Measurements from ENCODE around the gene ARPC1A. TPM values are rescaled to one million over a fixed set of nuclear protein-coding genes. Genes with fewer than 3 reads are reported as not detected.

ARPC1A gene
- total RNA-seq, 2 experiments from 2014 or later, result 52.3 to 65.6 TPM

GRCh38 chr7:99390941-99391602, 65.4 kb downstream of the ARPC1A start:
- Mint-ChIP-seq H3K36me3 (ENCODE audit: low read depth) (peaks cover 64% of the 10 kb centered on the region), H3K27ac (no peak overlapping the region), H3K4me3 (no peak overlapping the region), H3K4me1 (peaks cover 22% of the 10 kb centered on the region), H3K9me3 (ENCODE audit: low read depth) (no peaks in the 10 kb centered on the region), H3K27me3 (no peaks in the 10 kb centered on the region)
- DNase-seq (no peak), ATAC-seq (no peak)
- CTCF ChIA-PET, result interaction anchor here (0.7 to 0.9 kb wide), 2 partner anchors 18 to 279 kb away, joined by 3 read pairs; partner anchors contain the start of gene BUD31
- POLR2A ChIA-PET, result interaction anchor here (0.6 kb wide), 1 partner anchor 17 kb away, joined by 8 read pairs; no protein-coding TSS in a partner anchor
- intact Hi-C loops (cut with DNase I, micrococcal nuclease), result loop anchor here in 1 of 2 experiments (5.0 kb wide), 1 partner anchor 46 kb away; the partner anchor contains the start of genes CPSF4 and PTCD1

DNA sequence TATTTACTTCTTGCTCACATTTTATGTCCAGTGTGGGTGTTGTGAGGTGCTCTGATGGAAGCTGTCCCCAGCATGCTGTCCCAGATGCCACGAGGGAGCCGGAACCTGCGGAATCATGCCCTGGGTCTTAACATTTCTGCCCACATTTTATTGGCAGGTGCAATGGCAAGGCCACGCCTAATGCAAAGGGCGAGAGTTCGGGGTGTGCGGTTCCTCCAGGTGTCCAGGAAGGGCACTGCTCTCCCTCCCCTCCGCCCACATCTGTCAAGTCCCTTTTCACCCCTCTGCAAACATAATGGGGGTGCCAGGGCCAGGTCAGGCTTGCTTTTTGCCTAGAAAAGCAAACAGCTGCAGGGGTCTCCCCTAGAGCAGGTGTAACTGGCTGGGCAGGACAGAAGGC, 66.3 kb downstream of the ARPC1A start:
- DNase-seq, result no peak
- Mint-ChIP-seq H3K27me3 (no peaks in the 10 kb centered on the region), H3K4me1 (peaks cover 20% of the 10 kb centered on the region), H3K36me3 (ENCODE audit: low read depth) (peaks cover 64% of the 10 kb centered on the region), H3K9me3 (ENCODE audit: low read depth) (no peaks in the 10 kb centered on the region), H3K4me3 (no peak overlapping the region), H3K27ac (no peak overlapping the region)
- CTCF ChIA-PET, result interaction anchor here (0.9 to 2.0 kb wide), 2 partner anchors 17 to 27 kb away, joined by 3 to 6 read pairs; partner anchors contain the start of gene BUD31
- POLR2A ChIA-PET, result interaction anchor here (0.9 kb wide), 1 partner anchor 13 kb away, joined by 3 read pairs; no protein-coding TSS in a partner anchor
- intact Hi-C loops (cut with DNase I, micrococcal nuclease), result loop anchor here in 1 of 2 experiments (2.0 to 5.0 kb wide), 2 partner anchors 15 to 45 kb away; partner anchors contain the start of genes CPSF4 and PTCD1
- no peak for ATAC-seq

GRCh38 chr7:99392659-99393354, 67.1 kb downstream of the ARPC1A start:
- ATAC-seq (peak; percentile 90), DNase-seq (peak; percentile 89)
- intact Hi-C loops (cut with DNase I, micrococcal nuclease), result loop anchor here (1.0 to 5.0 kb wide), 5 partner anchors 12 to 44 kb away; partner anchors contain the start of genes ARPC1B (in 2 of the 2), BUD31 (in 1 of the 2), CPSF4 (in 1 of the 2) and PDAP1 (in 1 of the 2)
- Mint-ChIP-seq H3K4me3 (peak overlapping the region; percentile 50), H3K36me3 (ENCODE audit: low read depth) (peaks cover 67% of the 10 kb centered on the region), H3K27me3 (no peaks in the 10 kb centered on the region), H3K27ac (peak overlapping the region; percentile 80), H3K9me3 (ENCODE audit: low read depth) (no peaks in the 10 kb centered on the region), H3K4me1 (peaks cover 20% of the 10 kb centered on the region)
- POLR2A ChIA-PET, result interaction anchor here (0.5 to 1.7 kb wide), 4 partner anchors 12 to 19 kb away, joined by 3 to 6 read pairs (median 3); partner anchors contain the start of genes BUD31 and PDAP1
- CTCF ChIA-PET, result interaction anchor here (0.6 to 2.0 kb wide), 3 partner anchors 16 to 28 kb away, joined by 3 to 6 read pairs (median 4); partner anchors contain the start of genes BUD31 and PDAP1

DNA sequence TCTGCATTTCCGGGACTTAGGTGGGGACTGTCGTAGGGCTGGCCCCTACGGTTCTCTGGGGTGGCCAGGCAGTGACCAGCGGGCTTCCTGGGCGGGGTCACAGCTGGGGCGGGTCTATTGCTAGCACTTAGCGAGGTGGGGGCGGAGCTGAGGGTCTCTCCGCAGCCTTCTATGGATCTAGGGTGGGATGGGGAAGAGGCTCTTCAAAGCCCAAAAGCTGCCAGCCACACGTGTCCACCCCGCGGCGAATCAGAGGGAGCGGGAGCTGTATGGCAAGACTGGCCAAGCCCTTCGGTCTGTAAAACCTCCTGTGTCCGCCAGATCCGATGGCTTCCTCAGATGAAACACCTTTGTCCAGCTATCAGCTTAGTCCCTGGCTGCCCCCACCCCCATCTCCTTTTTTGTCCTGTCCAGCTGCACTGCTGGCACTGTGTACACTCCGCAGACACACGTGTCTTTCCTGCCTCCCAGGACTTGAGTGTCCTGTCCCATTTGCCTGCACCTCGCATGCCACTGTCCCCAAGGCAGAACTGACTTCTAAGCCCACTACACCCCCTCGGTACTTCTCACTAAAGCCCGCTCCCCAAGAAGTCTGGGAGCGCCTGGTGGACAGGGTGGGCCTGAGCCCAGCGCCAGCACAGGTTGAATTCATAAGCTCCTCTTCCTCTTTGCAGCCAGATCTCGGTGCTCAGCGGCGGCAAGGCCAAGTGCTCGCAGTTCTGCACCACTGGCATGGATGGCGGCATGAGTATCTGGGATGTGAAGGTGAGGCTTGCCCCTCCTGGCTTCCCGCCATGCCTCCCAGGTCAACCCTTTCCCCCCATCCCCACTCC, 67.9 kb downstream of the ARPC1A start:
- ATAC-seq, result no peak
- H3K4me1 Mint-ChIP-seq, result peaks cover 20% of the 10 kb centered on the region
- CTCF ChIA-PET, result interaction anchor here (0.6 to 2.0 kb wide), 3 partner anchors 16 to 29 kb away, joined by 3 to 6 read pairs (median 3); partner anchors contain the start of gene BUD31
- peak overlapping the region; percentile 50 for H3K4me3 Mint-ChIP-seq
- H3K27ac Mint-ChIP-seq, result peak overlapping the region; percentile 80
- H3K9me3 Mint-ChIP-seq (ENCODE audit: low read depth), result no peaks in the 10 kb centered on the region
- DNase-seq, result no peak
- no peaks in the 10 kb centered on the region for H3K27me3 Mint-ChIP-seq
- intact Hi-C loops (cut with DNase I, micrococcal nuclease), result loop anchor here (1.0 to 5.0 kb wide), 5 partner anchors 12 to 44 kb away; partner anchors contain the start of genes ARPC1B (in 2 of the 2), BUD31 (in 1 of the 2), CPSF4 (in 1 of the 2) and PDAP1 (in 1 of the 2)
- POLR2A ChIA-PET, result interaction anchor here (1.1 to 1.7 kb wide), 2 partner anchors 13 to 15 kb away, joined by 3 to 6 read pairs; partner anchors contain the start of genes BUD31 and PDAP1
- H3K36me3 Mint-ChIP-seq (ENCODE audit: low read depth), result peaks cover 65% of the 10 kb centered on the region

DNA sequence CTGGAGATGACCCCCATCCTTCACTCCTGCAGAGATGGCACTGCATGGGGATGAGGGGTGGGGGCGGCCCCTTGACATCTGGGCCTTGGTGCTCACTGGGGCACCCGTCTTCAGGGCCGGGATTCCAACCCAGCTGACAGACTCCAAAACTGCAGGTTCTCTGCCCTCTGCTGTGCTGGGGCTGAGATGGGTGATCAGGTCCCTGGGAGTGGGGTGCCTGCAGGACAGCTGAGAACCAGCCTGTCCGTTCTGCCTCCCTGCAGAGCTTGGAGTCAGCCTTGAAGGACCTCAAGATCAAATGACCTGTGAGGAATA, 68.4 kb downstream of the ARPC1A start:
- no peaks in the 10 kb centered on the region for H3K9me3 Mint-ChIP-seq (ENCODE audit: low read depth)
- ChIA-PET CTCF (interaction anchor here (1.1 kb wide), 1 partner anchor 15 kb away, joined by 3 read pairs; the partner anchor contains the start of gene BUD31), POLR2A (interaction anchor here (0.6 to 1.7 kb wide), 4 partner anchors 13 to 37 kb away, joined by 3 to 7 read pairs (median 5); partner anchors contain the start of genes BUD31 and PDAP1)
- peaks cover 20% of the 10 kb centered on the region for H3K4me1 Mint-ChIP-seq
- peaks cover 66% of the 10 kb centered on the region for H3K36me3 Mint-ChIP-seq (ENCODE audit: low read depth)
- ATAC-seq, result no peak
- intact Hi-C loops (cut with DNase I, micrococcal nuclease), result loop anchor here in 1 of 2 experiments (5.0 kb wide), 1 partner anchor 43 kb away; the partner anchor contains the start of genes CPSF4 and PTCD1
- H3K4me3 Mint-ChIP-seq, result no peak overlapping the region
- no peak for DNase-seq
- no peaks in the 10 kb centered on the region for H3K27me3 Mint-ChIP-seq
- no peak overlapping the region for H3K27ac Mint-ChIP-seq

GRCh38 chr7:99395616-99396327, 70.1 kb downstream of the ARPC1A start:
- H3K27ac Mint-ChIP-seq, result no peak overlapping the region
- no peaks in the 10 kb centered on the region for H3K9me3 Mint-ChIP-seq (ENCODE audit: low read depth)
- DNase-seq, result peak; percentile 14
- ATAC-seq, result no peak
- intact Hi-C loops (cut with DNase I, micrococcal nuclease), result no loop called here
- ChIA-PET POLR2A (no interaction called here), CTCF (interaction anchor here (1.2 kb wide), 1 partner anchor 11 kb away, joined by 5 read pairs; no protein-coding TSS in a partner anchor)
- peaks cover 65% of the 10 kb centered on the region for H3K36me3 Mint-ChIP-seq (ENCODE audit: low read depth)
- H3K4me1 Mint-ChIP-seq, result peaks cover 20% of the 10 kb centered on the region
- no peaks in the 10 kb centered on the region for H3K27me3 Mint-ChIP-seq
- H3K4me3 Mint-ChIP-seq, result no peak overlapping the region

DNA sequence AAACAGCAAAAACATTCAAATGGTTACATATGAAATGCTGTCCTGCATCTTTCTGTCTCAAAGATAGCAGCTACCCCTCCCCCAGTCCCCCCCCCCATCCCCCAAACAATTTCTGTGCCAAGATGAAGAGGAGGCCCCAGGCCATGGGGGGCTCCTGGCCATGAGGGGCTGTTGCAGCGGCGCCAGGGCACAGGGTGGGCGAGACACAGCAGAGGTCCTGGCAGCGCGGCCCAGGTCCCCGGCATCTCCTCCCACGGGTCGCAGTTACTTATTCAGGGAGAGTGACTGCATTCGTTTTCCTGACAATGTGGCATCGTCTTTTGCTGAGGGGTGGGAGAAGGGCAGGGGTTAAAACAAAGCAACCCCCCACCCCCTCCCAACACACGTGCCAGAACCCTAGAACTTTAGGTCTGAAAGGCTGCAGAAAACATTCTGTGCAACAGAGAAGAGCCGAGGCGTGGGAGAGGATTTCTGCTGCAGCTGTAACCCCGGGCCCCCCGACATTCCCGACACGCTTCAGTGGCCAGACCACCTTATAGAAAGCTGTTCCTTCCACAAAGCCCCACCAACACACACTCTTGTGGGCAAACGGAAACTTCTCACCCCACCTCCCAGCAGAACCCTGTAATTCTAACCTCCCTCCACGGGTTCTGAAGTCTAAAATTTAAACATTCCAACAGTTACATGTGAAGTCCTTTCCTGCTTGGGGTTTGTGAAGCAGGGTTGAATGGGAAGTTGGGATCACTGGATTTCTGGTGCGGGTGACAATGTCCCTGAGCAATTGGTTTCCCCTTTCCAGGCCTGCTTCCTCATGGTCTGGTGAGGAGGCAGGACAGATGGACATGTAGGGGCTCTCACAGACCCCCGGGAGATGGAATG, 71.0 kb downstream of the ARPC1A start:
- peaks cover 19% of the 10 kb centered on the region for H3K4me1 Mint-ChIP-seq
- H3K27me3 Mint-ChIP-seq, result no peaks in the 10 kb centered on the region
- peak overlapping the region; percentile 51 for H3K27ac Mint-ChIP-seq
- ATAC-seq, result no peak
- H3K36me3 Mint-ChIP-seq (ENCODE audit: low read depth), result peaks cover 66% of the 10 kb centered on the region
- no peaks in the 10 kb centered on the region for H3K9me3 Mint-ChIP-seq (ENCODE audit: low read depth)
- intact Hi-C loops (cut with DNase I, micrococcal nuclease), result no loop called here
- no peak overlapping the region for H3K4me3 Mint-ChIP-seq
- ChIA-PET CTCF (interaction anchor here (1.2 kb wide), 1 partner anchor 10 kb away, joined by 5 read pairs; no protein-coding TSS in a partner anchor), POLR2A (no interaction called here)
- DNase-seq, result no peak

GRCh38 chr7:99397297-99397983, 71.7 kb downstream of the ARPC1A start:
- no peak for ATAC-seq
- ChIA-PET POLR2A (no interaction called here), CTCF (interaction anchor here (1.2 kb wide), 1 partner anchor 9 kb away, joined by 5 read pairs; no protein-coding TSS in a partner anchor)
- peaks cover 16% of the 10 kb centered on the region for H3K4me1 Mint-ChIP-seq
- H3K27me3 Mint-ChIP-seq, result no peaks in the 10 kb centered on the region
- intact Hi-C loops (cut with DNase I, micrococcal nuclease), result no loop called here
- H3K27ac Mint-ChIP-seq, result peak overlapping the region; percentile 3
- no peak overlapping the region for H3K4me3 Mint-ChIP-seq
- no peaks in the 10 kb centered on the region for H3K9me3 Mint-ChIP-seq (ENCODE audit: low read depth)
- peak; percentile 15 for DNase-seq
- H3K36me3 Mint-ChIP-seq (ENCODE audit: low read depth), result peaks cover 61% of the 10 kb centered on the region

GRCh38 chr7:99398891-99399445, 73.3 kb downstream of the ARPC1A start:
- peaks cover 64% of the 10 kb centered on the region for H3K36me3 Mint-ChIP-seq (ENCODE audit: low read depth)
- intact Hi-C loops (cut with DNase I, micrococcal nuclease), result no loop called here
- ATAC-seq, result no peak

More at GRCh38 chr7:99398891-99399445, 73.3 kb downstream of the ARPC1A start:
- Mint-ChIP-seq H3K27me3 (no peaks in the 10 kb centered on the region), H3K4me3 (no peak overlapping the region), H3K9me3 (ENCODE audit: low read depth) (no peaks in the 10 kb centered on the region), H3K27ac (peak overlapping the region; percentile 18), H3K4me1 (peaks cover 11% of the 10 kb centered on the region)
- ChIA-PET POLR2A (interaction anchor here (0.6 to 1.9 kb wide), 2 partner anchors 9 to 18 kb away, joined by 3 to 10 read pairs; partner anchors contain the start of genes BUD31 and PDAP1), CTCF (interaction anchor here (0.5 to 0.9 kb wide), 4 partner anchors 8 to 1189 kb away, joined by 3 to 4 read pairs (median 3); no protein-coding TSS in a partner anchor)
- DNase-seq, result no peak

Measured in activated CD4-positive, alpha-beta T cell treated with anti-CD3 and anti-CD28 coated beads for 36 hours (primary cell).